Measurements from ENCODE around the gene PHLDA2. TPM values are rescaled to one million over a fixed set of nuclear protein-coding genes. Genes with fewer than 3 reads are reported as not detected.

Gene PHLDA2
- total and polyA plus RNA-seq, 2 of the 13 experiments (the other 11 are each of a cell fraction or from before 2014, with no cell fraction given), result 0.55 to 0.78 TPM

DNA sequence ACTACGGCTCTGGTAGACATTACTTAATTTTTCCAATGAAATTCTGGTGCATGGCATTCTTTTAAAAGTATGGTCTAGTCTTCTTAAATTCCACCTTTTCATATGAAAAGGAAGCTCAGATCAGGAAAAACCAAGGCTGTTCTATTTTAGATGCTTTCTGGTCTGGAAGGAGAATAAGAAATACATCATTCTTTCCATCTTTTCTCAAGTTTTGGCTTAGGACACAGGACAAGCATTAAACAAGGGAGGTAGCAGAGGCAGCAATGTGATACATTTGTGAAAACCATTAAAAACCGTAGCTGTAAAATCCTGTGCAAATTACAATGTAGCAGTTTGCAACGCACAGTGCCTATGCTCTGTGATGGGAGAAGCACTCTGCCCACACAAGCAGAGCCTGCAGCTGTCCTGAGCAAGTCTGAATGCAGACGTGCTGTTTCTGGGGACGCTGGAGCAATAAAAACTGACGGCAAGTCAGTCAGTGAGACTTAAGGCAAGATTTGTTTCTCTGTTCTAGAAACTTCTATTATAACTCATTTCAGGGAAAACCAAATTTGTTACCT is 39.2 kb upstream of the PHLDA2 start:
- no peak overlapping the region for H3K4me2 ChIP-seq (ENCODE audit: low read depth, low read length)
- BruUV-seq (replicated peaks), result no TSS peak
- CTCF ChIA-PET (ENCODE audit: low intra/inter-chr PET ratio, low total read pairs), result no interaction called here
- H2AFZ ChIP-seq (ENCODE audit: low read length), result no peak overlapping the region
- H3K36me3 ChIP-seq (replicated peaks in 1 of 2; ENCODE audit: control insufficient read depth in 1 of 2, insufficient read depth in 2 of 2, low read length in 2 of 2), result peaks cover 49 to 95% of the 10 kb centered on the region in 2 experiments
- H3K79me2 ChIP-seq (ENCODE audit: insufficient read depth, low read length), result peaks cover 72% of the 10 kb centered on the region
- ATAC-seq, result no peak
- no peaks in the 10 kb centered on the region for H3K4me1 ChIP-seq (ENCODE audit: insufficient read depth, low read length)
- no peak for FAIRE-seq
- no peak overlapping the region for H3K9ac ChIP-seq (ENCODE audit: insufficient read depth, low read depth, low read length)
- H3K27me3 ChIP-seq (ENCODE audit: control insufficient read depth in 1 of 2, insufficient read depth in 2 of 2, low read length in 2 of 2), result no peaks in the 10 kb centered on the region
- H3K27ac ChIP-seq (ENCODE audit: extremely low read length, insufficient read depth, low read length), result no peak overlapping the region
- H3K4me3 ChIP-seq (replicated peaks in 1 of 3; ENCODE audit: insufficient read depth in 1 of 3, low read depth in 2 of 3, low read length in 3 of 3), result no peak overlapping the region
- peaks cover 36% of the 10 kb centered on the region for H4K20me1 ChIP-seq (ENCODE audit: insufficient read depth, low read length)
- 81% methylated on average over 6 of the region's 6 CpGs for WGBS (ENCODE audit: low lambda C conversion rate)
- H3K9me3 ChIP-seq (ENCODE audit: low read length), result no peaks in the 10 kb centered on the region
- in situ Hi-C loops (cut with HindIII; ENCODE audit: extremely low pct_ligation_motif_present, low pct_unique_long_range_greater_than_20kb) (no loop called here), intact Hi-C loops (cut with micrococcal nuclease; ENCODE audit: unreplicated experiment) (no loop called here)
- no peak for DNase-seq (ENCODE audit: low spot score)
- POLR2A ChIA-PET, result no interaction called here
- TF ChIP-seq ZNF605 (CRISPR knock-in tag; IDR thresholded peaks at IDR 0.05), result no peak
- TF ChIP-seq TBX3 (IDR thresholded peaks at IDR 0.05; ENCODE audit: borderline replicate concordance), result no peak
- no peak for TF ChIP-seq PTBP1 (IDR thresholded peaks at IDR 0.05; ENCODE audit: low read depth, low read length, poor library complexity, severe bottlenecking)
- no peak for TF ChIP-seq ZNF777 (CRISPR knock-in tag; IDR thresholded peaks at IDR 0.05)
- no peak for TF ChIP-seq ZNF124 (CRISPR knock-in tag; IDR thresholded peaks at IDR 0.05)
- no peak for TF ChIP-seq TIGD3 (CRISPR knock-in tag; IDR thresholded peaks at IDR 0.05; ENCODE audit: borderline replicate concordance)
- no peak for TF ChIP-seq ZFP1 (CRISPR knock-in tag; IDR thresholded peaks at IDR 0.05)
- TF ChIP-seq, protein P1, sequence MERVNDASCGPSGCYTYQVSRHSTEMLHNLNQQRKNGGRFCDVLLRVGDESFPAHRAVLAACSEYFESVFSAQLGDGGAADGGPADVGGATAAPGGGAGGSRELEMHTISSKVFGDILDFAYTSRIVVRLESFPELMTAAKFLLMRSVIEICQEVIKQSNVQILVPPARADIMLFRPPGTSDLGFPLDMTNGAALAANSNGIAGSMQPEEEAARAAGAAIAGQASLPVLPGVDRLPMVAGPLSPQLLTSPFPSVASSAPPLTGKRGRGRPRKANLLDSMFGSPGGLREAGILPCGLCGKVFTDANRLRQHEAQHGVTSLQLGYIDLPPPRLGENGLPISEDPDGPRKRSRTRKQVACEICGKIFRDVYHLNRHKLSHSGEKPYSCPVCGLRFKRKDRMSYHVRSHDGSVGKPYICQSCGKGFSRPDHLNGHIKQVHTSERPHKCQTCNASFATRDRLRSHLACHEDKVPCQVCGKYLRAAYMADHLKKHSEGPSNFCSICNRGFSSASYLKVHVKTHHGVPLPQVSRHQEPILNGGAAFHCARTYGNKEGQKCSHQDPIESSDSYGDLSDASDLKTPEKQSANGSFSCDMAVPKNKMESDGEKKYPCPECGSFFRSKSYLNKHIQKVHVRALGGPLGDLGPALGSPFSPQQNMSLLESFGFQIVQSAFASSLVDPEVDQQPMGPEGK (CRISPR knock-in tag; IDR thresholded peaks at IDR 0.05), result no peak
- TF ChIP-seq, protein P2, sequence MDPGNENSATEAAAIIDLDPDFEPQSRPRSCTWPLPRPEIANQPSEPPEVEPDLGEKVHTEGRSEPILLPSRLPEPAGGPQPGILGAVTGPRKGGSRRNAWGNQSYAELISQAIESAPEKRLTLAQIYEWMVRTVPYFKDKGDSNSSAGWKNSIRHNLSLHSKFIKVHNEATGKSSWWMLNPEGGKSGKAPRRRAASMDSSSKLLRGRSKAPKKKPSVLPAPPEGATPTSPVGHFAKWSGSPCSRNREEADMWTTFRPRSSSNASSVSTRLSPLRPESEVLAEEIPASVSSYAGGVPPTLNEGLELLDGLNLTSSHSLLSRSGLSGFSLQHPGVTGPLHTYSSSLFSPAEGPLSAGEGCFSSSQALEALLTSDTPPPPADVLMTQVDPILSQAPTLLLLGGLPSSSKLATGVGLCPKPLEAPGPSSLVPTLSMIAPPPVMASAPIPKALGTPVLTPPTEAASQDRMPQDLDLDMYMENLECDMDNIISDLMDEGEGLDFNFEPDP (CRISPR knock-in tag; conservative IDR thresholded peaks at IDR 0.05), result no peak
- TF ChIP-seq ZKSCAN5 (CRISPR knock-in tag; IDR thresholded peaks at IDR 0.05), result no peak
- no peak for TF ChIP-seq KDM4B (CRISPR knock-in tag; IDR thresholded peaks at IDR 0.05)
- TF ChIP-seq, protein P3, sequence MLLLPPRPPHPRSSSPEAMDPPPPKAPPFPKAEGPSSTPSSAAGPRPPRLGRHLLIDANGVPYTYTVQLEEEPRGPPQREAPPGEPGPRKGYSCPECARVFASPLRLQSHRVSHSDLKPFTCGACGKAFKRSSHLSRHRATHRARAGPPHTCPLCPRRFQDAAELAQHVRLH (CRISPR knock-in tag; IDR thresholded peaks at IDR 0.05; ENCODE audit: borderline replicate concordance, low read depth), result no peak
- TF ChIP-seq HOXA7 (CRISPR knock-in tag; IDR thresholded peaks at IDR 0.05), result no peak
- no peak for TF ChIP-seq POLR2A (IDR thresholded peaks at IDR 0.05; ENCODE audit: insufficient read depth in 1 of 2, low read depth in 2 of 2, low read length in 2 of 2)

Data from HepG2 (cell line).